Activated T-helper 17 cell treated with anti-CD3 and anti-CD28 coated beads, Interleukin-2, amount 50 U/mL, for 72 hours (primary cell): ENCODE results near the gene CNST. TPM values are rescaled to one million over a fixed set of nuclear protein-coding genes. Genes with fewer than 3 reads are reported as not detected.
"Not testable (repeated sequence)": the region's sequence is repeated elsewhere in the genome, so short reads cannot be mapped to it uniquely, and the experiment has no call there.

Experiments used
- ATAC-seq: fragments of 150-1000 bp; cut with Tn5 transposase; replicated peaks from 2 replicates; pipeline ENCODE4 v1.10.0; 2021; ENCODE audit warnings: mild to moderate bottlenecking, moderate library complexity
- H3K27ac Mint-ChIP-seq: one replicate; pipeline ENCODE4 v1.8.0; 2022; ENCODE audit warnings: mixed read lengths
- H3K27me3 Mint-ChIP-seq: one replicate; pipeline ENCODE4 v1.8.0; 2022; ENCODE audit warnings: mixed read lengths
- H3K36me3 Mint-ChIP-seq: one replicate; pipeline ENCODE4 v1.8.0; 2022; ENCODE audit warnings: low read depth, mild to moderate bottlenecking, mixed read lengths
- H3K4me1 Mint-ChIP-seq: one replicate; pipeline ENCODE4 v1.8.0; 2022; ENCODE audit warnings: mixed read lengths
- H3K4me3 Mint-ChIP-seq: one replicate; pipeline ENCODE4 v1.8.0; 2022; ENCODE audit warnings: mild to moderate bottlenecking, mixed read lengths
- H3K9me3 Mint-ChIP-seq: one replicate; pipeline ENCODE4 v1.8.0; 2022; ENCODE audit warnings: mixed read lengths
- total RNA-seq, 2 donors: library from RNA; stranded (reverse); gene quantifications; one replicate each; pipeline ENCODE4 v1.2.3, GENCODE V29; 2022

The CNST gene
- total RNA-seq, 2 donors from 2014 or later: 33.6 to 36.4 TPM

GRCh38 chr1:246587032-246587431 is 20.8 kb downstream of the CNST start:
- H3K4me1 Mint-ChIP-seq: peaks cover 40% of the 10 kb centered on the region
- H3K36me3 Mint-ChIP-seq: peaks cover 56% of the 10 kb centered on the region
- H3K4me3 Mint-ChIP-seq: peak overlapping the region; percentile 38

GRCh38 chr1:246587606-246588005 is 21.4 kb downstream of the CNST start:
- peak; percentile 62 for ATAC-seq
- H3K36me3 Mint-ChIP-seq: peaks cover 56% of the 10 kb centered on the region
- H3K27me3 Mint-ChIP-seq: no peaks in the 10 kb centered on the region
- H3K27ac Mint-ChIP-seq: peak overlapping the region; percentile 65
- H3K9me3 Mint-ChIP-seq: no peaks in the 10 kb centered on the region
- H3K4me3 Mint-ChIP-seq: peak overlapping the region; percentile 38
- peaks cover 37% of the 10 kb centered on the region for H3K4me1 Mint-ChIP-seq

More at GRCh38 chr1:246587032-246587431, 20.8 kb downstream of the CNST start:
- H3K9me3 Mint-ChIP-seq: no peaks in the 10 kb centered on the region
- H3K27me3 Mint-ChIP-seq: no peaks in the 10 kb centered on the region
- peak overlapping the region; percentile 65 for H3K27ac Mint-ChIP-seq
- no peak for ATAC-seq

GRCh38 chr1:246588159-246588721 is 22.0 kb downstream of the CNST start:
- Mint-ChIP-seq H3K9me3 (no peaks in the 10 kb centered on the region), H3K4me1 (peaks cover 30% of the 10 kb centered on the region), H3K4me3 (peak overlapping the region; percentile 38), H3K27me3 (no peaks in the 10 kb centered on the region), H3K36me3 (peaks cover 56% of the 10 kb centered on the region), H3K27ac (no peak overlapping the region)
- peak; percentile 36 for ATAC-seq

- peaks cover 55% of the 10 kb centered on the region for H3K36me3 Mint-ChIP-seq
- H3K4me3 Mint-ChIP-seq: peak overlapping the region; percentile 13
- H3K27ac Mint-ChIP-seq: peak overlapping the region; percentile 36
- H3K4me1 Mint-ChIP-seq: peaks cover 20% of the 10 kb centered on the region
- not testable (repeated sequence) for ATAC-seq, H3K9me3 Mint-ChIP-seq, H3K27me3 Mint-ChIP-seq
Observed at GRCh38 chr1:246589919-246590318, 23.7 kb downstream of the CNST start.

GRCh38 chr1:246591047-246591446 is 24.8 kb downstream of the CNST start:
- ATAC-seq: peak; percentile 25
- Mint-ChIP-seq H3K27me3 (no peaks in the 10 kb centered on the region), H3K4me1 (peaks cover 25% of the 10 kb centered on the region)

GRCh38 chr1:246591504-246591903 is 25.2 kb downstream of the CNST start:
- Mint-ChIP-seq H3K4me3 (peak overlapping the region; percentile 54), H3K9me3 (no peaks in the 10 kb centered on the region), H3K27ac (peak overlapping the region; percentile 55), H3K36me3 (peaks cover 68% of the 10 kb centered on the region), H3K4me1 (peaks cover 25% of the 10 kb centered on the region), H3K27me3 (no peaks in the 10 kb centered on the region)
- ATAC-seq: peak; percentile 93

More at GRCh38 chr1:246591047-246591446, 24.8 kb downstream of the CNST start:
- H3K36me3 Mint-ChIP-seq: peaks cover 63% of the 10 kb centered on the region
- H3K27ac Mint-ChIP-seq: peak overlapping the region; percentile 55
- H3K4me3 Mint-ChIP-seq: peak overlapping the region; percentile 54
- H3K9me3 Mint-ChIP-seq: no peaks in the 10 kb centered on the region

- no peak overlapping the region for H3K27ac Mint-ChIP-seq
- peaks cover 25% of the 10 kb centered on the region for H3K4me1 Mint-ChIP-seq
- no peaks in the 10 kb centered on the region for H3K27me3 Mint-ChIP-seq
- no peaks in the 10 kb centered on the region for H3K9me3 Mint-ChIP-seq
- no peak for ATAC-seq
- peak overlapping the region; percentile 54 for H3K4me3 Mint-ChIP-seq
- peaks cover 72% of the 10 kb centered on the region for H3K36me3 Mint-ChIP-seq
Observed at GRCh38 chr1:246591958-246592357, 25.7 kb downstream of the CNST start.

- H3K4me1 Mint-ChIP-seq: peaks cover 25% of the 10 kb centered on the region
- no peaks in the 10 kb centered on the region for H3K9me3 Mint-ChIP-seq
- H3K4me3 Mint-ChIP-seq: no peak overlapping the region
- no peak for ATAC-seq
- H3K36me3 Mint-ChIP-seq: peaks cover 79% of the 10 kb centered on the region
- no peaks in the 10 kb centered on the region for H3K27me3 Mint-ChIP-seq
- H3K27ac Mint-ChIP-seq: no peak overlapping the region
Observed at GRCh38 chr1:246592695-246593094, 26.4 kb downstream of the CNST start.

- H3K27me3 Mint-ChIP-seq: no peaks in the 10 kb centered on the region
- H3K27ac Mint-ChIP-seq: no peak overlapping the region
- H3K4me1 Mint-ChIP-seq: peaks cover 27% of the 10 kb centered on the region
- ATAC-seq: no peak
- H3K36me3 Mint-ChIP-seq: peaks cover 75% of the 10 kb centered on the region
- no peaks in the 10 kb centered on the region for H3K9me3 Mint-ChIP-seq
- no peak overlapping the region for H3K4me3 Mint-ChIP-seq
Observed at GRCh38 chr1:246595146-246595545, 28.9 kb downstream of the CNST start.

GRCh38 chr1:246597340-246597739 is 31.1 kb downstream of the CNST start:
- H3K36me3 Mint-ChIP-seq: peaks cover 64% of the 10 kb centered on the region
- H3K4me1 Mint-ChIP-seq: peaks cover 27% of the 10 kb centered on the region
- H3K27ac Mint-ChIP-seq: no peak overlapping the region
- ATAC-seq: no peak
- H3K27me3 Mint-ChIP-seq: no peaks in the 10 kb centered on the region
- H3K4me3 Mint-ChIP-seq: no peak overlapping the region
- H3K9me3 Mint-ChIP-seq: no peaks in the 10 kb centered on the region

- no peak for ATAC-seq
- Mint-ChIP-seq H3K36me3 (peaks cover 63% of the 10 kb centered on the region), H3K4me1 (peaks cover 31% of the 10 kb centered on the region), H3K9me3 (no peaks in the 10 kb centered on the region), H3K27ac (no peak overlapping the region), H3K4me3 (no peak overlapping the region), H3K27me3 (no peaks in the 10 kb centered on the region)
Observed at GRCh38 chr1:246597971-246598370, 31.7 kb downstream of the CNST start.

- Mint-ChIP-seq H3K27ac (no peak overlapping the region), H3K36me3 (peaks cover 50% of the 10 kb centered on the region), H3K4me1 (peaks cover 37% of the 10 kb centered on the region)
Observed at GRCh38 chr1:246599315-246599714, 33.1 kb downstream of the CNST start.

GRCh38 chr1:246600579-246600978 is 34.3 kb downstream of the CNST start:
- ATAC-seq: no peak
- H3K9me3 Mint-ChIP-seq: no peaks in the 10 kb centered on the region
- H3K4me3 Mint-ChIP-seq: no peak overlapping the region
- peaks cover 38% of the 10 kb centered on the region for H3K36me3 Mint-ChIP-seq
- peaks cover 32% of the 10 kb centered on the region for H3K4me1 Mint-ChIP-seq
- no peaks in the 10 kb centered on the region for H3K27me3 Mint-ChIP-seq
- H3K27ac Mint-ChIP-seq: peak overlapping the region; percentile 20

More at GRCh38 chr1:246599315-246599714, 33.1 kb downstream of the CNST start:
- no peaks in the 10 kb centered on the region for H3K9me3 Mint-ChIP-seq
- H3K27me3 Mint-ChIP-seq: no peaks in the 10 kb centered on the region
- ATAC-seq: no peak
- H3K4me3 Mint-ChIP-seq: no peak overlapping the region

GRCh38 chr1:246602194-246602593 is 35.9 kb downstream of the CNST start:
- peak overlapping the region; percentile 17 for H3K4me3 Mint-ChIP-seq
- H3K4me1 Mint-ChIP-seq: peaks cover 32% of the 10 kb centered on the region
- peak; percentile 97 for ATAC-seq

GRCh38 chr1:246605231-246605630 is 39.0 kb downstream of the CNST start:
- ATAC-seq, H3K27me3 Mint-ChIP-seq: not testable (repeated sequence)

More at GRCh38 chr1:246602194-246602593, 35.9 kb downstream of the CNST start:
- Mint-ChIP-seq H3K27me3 (no peaks in the 10 kb centered on the region), H3K36me3 (peaks cover 21% of the 10 kb centered on the region), H3K9me3 (no peaks in the 10 kb centered on the region), H3K27ac (peak overlapping the region; percentile 77)

More at GRCh38 chr1:246605231-246605630, 39.0 kb downstream of the CNST start:
- Mint-ChIP-seq H3K4me1 (peaks cover 41% of the 10 kb centered on the region), H3K36me3 (peaks cover 25% of the 10 kb centered on the region)
- not testable (repeated sequence) for H3K4me3 Mint-ChIP-seq, H3K27ac Mint-ChIP-seq, H3K9me3 Mint-ChIP-seq
